ENCODE data around the gene C19orf47.

C19orf47 gene

GRCh38 chr19:40298026-40298425 is 50.2 kb downstream of the C19orf47 start:
- no peaks in the 10 kb centered on the region for H3K4me1 ChIP-seq (ENCODE audit: control insufficient read depth, insufficient read depth, low read length)
- H3K27me3 ChIP-seq (ENCODE audit: control insufficient read depth, insufficient read depth, low read length) = no peaks in the 10 kb centered on the region
- no peak for DNase-seq (ENCODE audit: low read depth, low spot score)
- H3K4me3 ChIP-seq (ENCODE audit: low read length) = no peak overlapping the region
- no CpG with 5 or more reads among the region's 3 CpGs for WGBS (ENCODE audit: insufficient coverage, insufficient read length)
- H3K9me3 ChIP-seq (ENCODE audit: control insufficient read depth, insufficient read depth, low read length) = no peaks in the 10 kb centered on the region
- no peak overlapping the region for H3K27ac ChIP-seq (ENCODE audit: low read length)
- no peaks in the 10 kb centered on the region for H3K36me3 ChIP-seq (ENCODE audit: control insufficient read depth, insufficient read depth, low read length)

DNA sequence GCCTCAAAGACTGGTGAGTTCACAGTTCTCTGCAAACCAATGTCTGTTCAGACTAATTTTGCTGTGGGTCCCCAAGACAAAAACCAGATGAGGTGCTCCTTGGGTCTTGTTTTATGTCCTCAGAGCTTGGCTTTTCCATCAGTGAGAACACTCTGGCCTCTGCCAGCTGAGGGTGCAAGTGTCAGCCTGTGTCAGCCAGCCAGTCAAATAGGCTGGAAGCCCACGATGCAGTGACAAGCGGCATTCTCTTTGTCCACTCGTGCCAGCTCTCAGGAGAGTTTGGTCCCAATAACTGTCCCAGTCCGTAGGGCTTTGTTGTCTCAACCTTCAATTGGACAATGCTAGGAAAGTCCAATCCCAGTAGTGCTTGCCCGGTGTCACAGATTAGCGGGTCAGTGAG is 53.6 kb downstream of the C19orf47 start:
- H3K9me3 ChIP-seq (ENCODE audit: control insufficient read depth, insufficient read depth, low read length) = no peaks in the 10 kb centered on the region
- no peak overlapping the region for H3K27ac ChIP-seq (ENCODE audit: low read length)
- WGBS (ENCODE audit: insufficient coverage, insufficient read length) = no CpG with 5 or more reads among the region's 6 CpGs
- H3K36me3 ChIP-seq (ENCODE audit: control insufficient read depth, insufficient read depth, low read length) = no peaks in the 10 kb centered on the region
- no peak for DNase-seq (ENCODE audit: low read depth, low spot score)
- no peaks in the 10 kb centered on the region for H3K27me3 ChIP-seq (ENCODE audit: control insufficient read depth, insufficient read depth, low read length)
- no peak overlapping the region for H3K4me3 ChIP-seq (ENCODE audit: low read length)
- H3K4me1 ChIP-seq (ENCODE audit: control insufficient read depth, insufficient read depth, low read length) = no peaks in the 10 kb centered on the region

- Histone ChIP-seq H3K4me1 (ENCODE audit: control insufficient read depth, insufficient read depth, low read length) (no peaks in the 10 kb centered on the region), H3K9me3 (ENCODE audit: control insufficient read depth, insufficient read depth, low read length) (no peaks in the 10 kb centered on the region), H3K27me3 (ENCODE audit: control insufficient read depth, insufficient read depth, low read length) (no peaks in the 10 kb centered on the region), H3K4me3 (ENCODE audit: low read length) (no peak overlapping the region), H3K36me3 (ENCODE audit: control insufficient read depth, insufficient read depth, low read length) (no peaks in the 10 kb centered on the region), H3K27ac (ENCODE audit: low read length) (no peak overlapping the region)
- WGBS (ENCODE audit: insufficient coverage, insufficient read length) = no CpG with 5 or more reads among the region's 8 CpGs
- DNase-seq (ENCODE audit: low read depth, low spot score) = no peak
These were observed 61.2 kb downstream of the C19orf47 start for GRCh38 chr19:40286971-40287421.

GRCh38 chr19:40286235-40286970 is 61.8 kb downstream of the C19orf47 start:
- Histone ChIP-seq H3K27me3 (ENCODE audit: control insufficient read depth, insufficient read depth, low read length) (no peaks in the 10 kb centered on the region), H3K36me3 (ENCODE audit: control insufficient read depth, insufficient read depth, low read length) (no peaks in the 10 kb centered on the region), H3K4me3 (ENCODE audit: low read length) (no peak overlapping the region), H3K27ac (ENCODE audit: low read length) (no peak overlapping the region), H3K9me3 (ENCODE audit: control insufficient read depth, insufficient read depth, low read length) (no peaks in the 10 kb centered on the region), H3K4me1 (ENCODE audit: control insufficient read depth, insufficient read depth, low read length) (no peaks in the 10 kb centered on the region)
- no peak for DNase-seq (ENCODE audit: low read depth, low spot score)
- WGBS (ENCODE audit: insufficient coverage, insufficient read length) = no CpG with 5 or more reads among the region's 16 CpGs

- H3K4me1 ChIP-seq (ENCODE audit: control insufficient read depth, insufficient read depth, low read length) = no peaks in the 10 kb centered on the region
- H3K36me3 ChIP-seq (ENCODE audit: control insufficient read depth, insufficient read depth, low read length) = no peaks in the 10 kb centered on the region
- H3K27me3 ChIP-seq (ENCODE audit: control insufficient read depth, insufficient read depth, low read length) = no peaks in the 10 kb centered on the region
- peak overlapping the region; percentile 75; the same call in 1 of the 2 replicates for H3K4me3 ChIP-seq (ENCODE audit: low read length)
- no peak overlapping the region for H3K27ac ChIP-seq (ENCODE audit: low read length)
- WGBS (ENCODE audit: insufficient coverage, insufficient read length) = no CpG with 5 or more reads among the region's 42 CpGs
- H3K9me3 ChIP-seq (ENCODE audit: control insufficient read depth, insufficient read depth, low read length) = no peaks in the 10 kb centered on the region
- peak; percentile 98 for DNase-seq (ENCODE audit: low read depth, low spot score)
These were observed 62.6 kb downstream of the C19orf47 start for GRCh38 chr19:40285353-40286234.

- Histone ChIP-seq H3K4me1 (ENCODE audit: control insufficient read depth, insufficient read depth, low read length) (peaks cover 4% of the 10 kb centered on the region; the same call in 1 of the 2 replicates), H3K27me3 (ENCODE audit: control insufficient read depth, insufficient read depth, low read length) (no peaks in the 10 kb centered on the region), H3K9me3 (ENCODE audit: control insufficient read depth, insufficient read depth, low read length) (no peaks in the 10 kb centered on the region), H3K27ac (ENCODE audit: low read length) (no peak within 1 kb of the TSS), H3K4me3 (ENCODE audit: low read length) (peak within 1 kb of the TSS; percentile 75), H3K36me3 (ENCODE audit: control insufficient read depth, insufficient read depth, low read length) (no peaks in the 10 kb centered on the region)
- no peak for DNase-seq (ENCODE audit: low read depth, low spot score)
- no CpG with 5 or more reads among the region's 84 CpGs for WGBS (ENCODE audit: insufficient coverage, insufficient read length)
These were observed 63.5 kb downstream of the C19orf47 start, which contains the start of gene AKT2 for GRCh38 chr19:40284501-40285352. TSS of gene AKT2 (minus strand) at chr19:40285345. CDS start at chr19:40265267, 20,078 bp downstream.

DNA sequence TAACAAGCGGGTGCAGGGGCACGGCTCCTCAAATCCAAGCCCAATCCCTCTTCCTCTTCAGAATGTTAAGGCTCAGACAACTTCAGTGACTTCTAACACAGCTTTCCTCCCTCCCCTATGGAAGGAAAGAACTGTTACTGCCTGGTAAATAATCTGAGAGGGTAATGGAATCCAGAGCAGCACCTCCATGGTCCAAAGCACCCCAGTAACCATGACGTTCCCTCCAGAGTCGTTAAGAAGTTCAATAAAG is 64.0 kb downstream of the C19orf47 start:
- Histone ChIP-seq H3K27me3 (ENCODE audit: control insufficient read depth, insufficient read depth, low read length) (no peaks in the 10 kb centered on the region), H3K4me1 (ENCODE audit: control insufficient read depth, insufficient read depth, low read length) (peaks cover 4% of the 10 kb centered on the region; the same call in 1 of the 2 replicates), H3K27ac (ENCODE audit: low read length) (no peak overlapping the region), H3K9me3 (ENCODE audit: control insufficient read depth, insufficient read depth, low read length) (no peaks in the 10 kb centered on the region), H3K4me3 (ENCODE audit: low read length) (peak overlapping the region; percentile 75; the same call in 1 of the 2 replicates), H3K36me3 (ENCODE audit: control insufficient read depth, insufficient read depth, low read length) (no peaks in the 10 kb centered on the region)
- DNase-seq (ENCODE audit: low read depth, low spot score) = no peak
- no CpG with 5 or more reads among the region's 4 CpGs for WGBS (ENCODE audit: insufficient coverage, insufficient read length)

- H3K4me3 ChIP-seq (ENCODE audit: low read length) = peak overlapping the region; percentile 75; the same call in 1 of the 2 replicates
- H3K27me3 ChIP-seq (ENCODE audit: control insufficient read depth, insufficient read depth, low read length) = no peaks in the 10 kb centered on the region
- H3K9me3 ChIP-seq (ENCODE audit: control insufficient read depth, insufficient read depth, low read length) = no peaks in the 10 kb centered on the region
- H3K36me3 ChIP-seq (ENCODE audit: control insufficient read depth, insufficient read depth, low read length) = no peaks in the 10 kb centered on the region
- peaks cover 4% of the 10 kb centered on the region; the same call in 1 of the 2 replicates for H3K4me1 ChIP-seq (ENCODE audit: control insufficient read depth, insufficient read depth, low read length)
- no peak overlapping the region for H3K27ac ChIP-seq (ENCODE audit: low read length)
- no peak for DNase-seq (ENCODE audit: low read depth, low spot score)
- no CpG with 5 or more reads among the region's 12 CpGs for WGBS (ENCODE audit: insufficient coverage, insufficient read length)
These were observed 64.6 kb downstream of the C19orf47 start for GRCh38 chr19:40283414-40284250.

DNA sequence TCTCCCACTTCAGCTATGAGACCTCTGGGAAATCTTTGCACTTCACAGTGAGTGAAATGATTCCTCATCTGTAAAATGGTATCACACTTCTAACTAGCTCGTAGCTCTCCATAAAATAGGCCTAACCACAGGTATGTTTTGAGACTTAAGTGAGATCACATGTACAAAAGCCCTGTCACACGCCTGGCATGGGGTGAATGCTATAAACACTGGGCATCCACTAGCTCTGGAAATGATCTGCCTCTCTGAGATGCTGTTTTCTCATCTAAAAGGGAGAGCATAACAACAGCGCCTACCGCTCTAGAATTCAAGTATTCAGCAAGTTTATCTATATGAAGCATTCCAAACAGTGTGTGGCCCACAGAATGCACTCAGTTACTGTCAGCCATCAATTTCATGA is 65.3 kb downstream of the C19orf47 start:
- H3K27ac ChIP-seq (ENCODE audit: low read length) = no peak overlapping the region
- H3K4me1 ChIP-seq (ENCODE audit: control insufficient read depth, insufficient read depth, low read length) = peaks cover 4% of the 10 kb centered on the region; the same call in 1 of the 2 replicates
- WGBS (ENCODE audit: insufficient coverage, insufficient read length) = no CpG with 5 or more reads among the region's 4 CpGs

More for the DNA sequence above, 65.3 kb downstream of the C19orf47 start:
- H3K27me3 ChIP-seq (ENCODE audit: control insufficient read depth, insufficient read depth, low read length) = no peaks in the 10 kb centered on the region
- no peak overlapping the region for H3K4me3 ChIP-seq (ENCODE audit: low read length)
- DNase-seq (ENCODE audit: low read depth, low spot score) = no peak
- no peaks in the 10 kb centered on the region for H3K9me3 ChIP-seq (ENCODE audit: control insufficient read depth, insufficient read depth, low read length)
- H3K36me3 ChIP-seq (ENCODE audit: control insufficient read depth, insufficient read depth, low read length) = no peaks in the 10 kb centered on the region
